Stimulated activated effector memory CD8-positive, alpha-beta T cell treated with anti-CD3 and anti-CD28 coated beads, Interleukin-12 subunit alpha, Interleukin-12 subunit beta, amount 100 ng/mL, for 72 hours (primary cell): ENCODE measurements around the gene BPHL.
"Not testable (repeated sequence)": the region's sequence is repeated elsewhere in the genome, so short reads cannot be mapped to it uniquely, and the experiment has no call there.

ENCODE experiments used
- ATAC-seq: fragments of 150-1000 bp; cut with Tn5 transposase; 2 replicates; pipeline ENCODE4 v1.10.0; 2021
- DNase-seq, 2 donors: peaks; one replicate each; pipeline ENCODE4 v3.0.0; 2021 to 2022; ENCODE audit warnings: low spot score in 2 of 2
- H3K27ac Mint-ChIP-seq: one replicate; pipeline ENCODE4 v1.8.0; 2022; ENCODE audit warnings: mild to moderate bottlenecking, mixed read lengths
- H3K36me3 Mint-ChIP-seq: one replicate; pipeline ENCODE4 v1.8.0; 2022; ENCODE audit warnings: mild to moderate bottlenecking, mixed read lengths
- H3K4me1 Mint-ChIP-seq: one replicate; pipeline ENCODE4 v1.8.0; 2022; ENCODE audit warnings: mixed read lengths
- H3K4me3 Mint-ChIP-seq: one replicate; pipeline ENCODE4 v1.8.0; 2022; ENCODE audit warnings: mild to moderate bottlenecking, mixed read lengths
- H3K9me3 Mint-ChIP-seq: one replicate; pipeline ENCODE4 v1.8.0; 2022; ENCODE audit warnings: mixed read lengths

BPHL gene

DNA sequence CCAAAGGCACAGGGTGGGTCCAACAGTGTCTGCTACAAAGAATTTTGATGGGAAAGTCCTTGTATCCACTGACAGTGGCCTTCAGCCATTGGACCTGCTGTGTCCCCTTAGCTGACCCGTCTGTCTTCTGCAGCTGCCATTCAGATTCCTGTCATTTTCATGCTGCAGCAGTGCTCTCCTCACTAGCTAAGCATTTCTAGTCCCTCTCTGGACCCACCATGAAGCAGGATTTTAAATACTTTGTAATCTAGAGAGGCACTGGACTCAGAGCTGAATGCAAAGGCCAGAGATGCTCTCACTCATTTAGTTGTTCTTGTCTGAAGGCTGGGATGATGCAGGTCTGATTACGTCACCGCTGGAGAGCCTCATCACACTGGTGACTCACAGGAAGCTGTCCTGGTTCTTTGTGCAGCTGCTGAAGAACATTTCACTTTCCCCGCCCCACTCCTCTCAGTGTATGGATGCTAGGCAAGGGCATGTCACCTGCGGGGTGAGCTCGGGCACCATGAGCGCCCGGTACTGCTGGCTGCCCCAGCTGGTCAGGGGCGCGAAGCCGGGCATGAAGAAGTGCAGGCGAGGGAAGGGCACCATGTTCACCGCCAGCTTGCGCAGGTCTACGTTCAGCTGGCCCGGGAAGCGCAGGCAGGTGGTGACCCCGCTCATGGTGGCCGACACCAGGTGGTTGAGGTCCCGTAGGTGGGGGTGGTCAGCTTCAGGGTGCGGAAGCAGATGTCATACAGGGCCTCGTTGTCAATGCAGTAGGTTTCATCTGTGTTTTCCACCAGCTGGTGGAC is 58.2 kb downstream of the BPHL start:
- no peaks in the 10 kb centered on the region for H3K9me3 Mint-ChIP-seq
- H3K4me3 Mint-ChIP-seq: no peak overlapping the region
- no peak for DNase-seq
- peak; percentile 95 for ATAC-seq
- H3K36me3 Mint-ChIP-seq: no peaks in the 10 kb centered on the region
- H3K4me1 Mint-ChIP-seq: peaks cover 7% of the 10 kb centered on the region
- H3K27ac Mint-ChIP-seq: no peak overlapping the region

DNA sequence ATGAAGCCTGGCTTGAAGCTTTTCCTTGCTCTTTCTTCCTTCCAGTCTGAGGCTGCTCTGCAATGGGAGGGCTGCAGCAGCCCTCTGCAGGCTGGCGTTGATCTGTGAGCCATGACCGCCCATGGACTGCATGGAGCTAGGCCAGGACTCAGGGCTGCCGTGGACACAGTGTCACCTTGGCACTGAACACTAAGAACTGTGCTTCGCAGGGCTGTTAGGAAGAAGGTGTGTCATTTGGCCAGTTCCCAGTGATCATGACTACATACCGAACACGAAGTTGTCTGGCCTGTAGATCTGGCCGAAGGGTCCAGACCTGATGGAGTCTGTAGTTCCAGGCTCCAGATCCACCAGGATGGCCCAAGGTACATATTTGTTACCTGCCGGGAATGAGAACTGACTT is 60.2 kb downstream of the BPHL start:
- not testable (repeated sequence) for H3K36me3 Mint-ChIP-seq, ATAC-seq, H3K27ac Mint-ChIP-seq, H3K4me1 Mint-ChIP-seq, H3K9me3 Mint-ChIP-seq, H3K4me3 Mint-ChIP-seq, DNase-seq

DNA sequence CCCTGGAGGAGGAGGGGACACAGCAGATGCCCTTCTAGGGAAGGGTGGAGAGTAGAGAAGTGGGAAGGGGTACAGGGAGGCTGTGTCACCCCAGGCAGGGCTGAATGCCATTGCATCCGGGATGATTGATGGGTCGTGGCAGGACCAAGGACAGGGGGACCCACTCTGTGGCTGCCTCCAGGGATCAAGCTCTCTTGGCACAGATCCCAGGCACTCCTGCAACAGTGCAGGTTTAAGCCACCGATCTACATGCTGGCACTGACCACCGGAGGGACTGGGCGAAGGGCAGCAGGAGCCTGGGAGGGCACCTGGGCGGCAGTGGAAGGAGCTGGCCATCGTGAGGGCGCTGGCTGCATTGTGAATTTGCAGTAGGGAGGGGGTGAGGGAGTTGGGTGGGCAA is 61.4 kb downstream of the BPHL start:
- H3K36me3 Mint-ChIP-seq, H3K27ac Mint-ChIP-seq, H3K4me1 Mint-ChIP-seq, DNase-seq, H3K9me3 Mint-ChIP-seq, ATAC-seq: not testable (repeated sequence)
- peak overlapping the region; percentile 42 for H3K4me3 Mint-ChIP-seq

DNA sequence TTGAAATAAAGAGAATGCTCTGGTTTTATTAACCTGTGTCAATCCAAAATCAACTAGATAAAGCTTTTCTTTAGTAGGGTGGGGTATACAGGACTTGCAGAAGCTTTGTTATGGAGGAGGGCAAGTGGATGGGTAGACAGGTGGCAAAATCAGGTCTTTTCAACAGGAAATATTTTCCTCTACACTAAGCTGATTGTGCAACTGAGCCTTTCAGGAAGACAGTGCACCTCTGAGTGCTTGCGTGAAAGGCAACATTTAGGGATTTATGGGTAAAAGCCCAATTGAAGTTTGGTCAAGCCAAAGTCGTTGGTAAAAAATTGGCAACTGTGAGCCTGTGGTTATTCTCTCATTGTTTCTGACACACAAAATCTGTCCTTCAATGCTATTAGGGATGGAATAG is 62.6 kb downstream of the BPHL start:
- Mint-ChIP-seq H3K9me3 (no peaks in the 10 kb centered on the region), H3K27ac (no peak overlapping the region), H3K36me3 (no peaks in the 10 kb centered on the region), H3K4me3 (no peak overlapping the region), H3K4me1 (peaks cover 2% of the 10 kb centered on the region)
- ATAC-seq (no peak), DNase-seq (no peak)

DNA sequence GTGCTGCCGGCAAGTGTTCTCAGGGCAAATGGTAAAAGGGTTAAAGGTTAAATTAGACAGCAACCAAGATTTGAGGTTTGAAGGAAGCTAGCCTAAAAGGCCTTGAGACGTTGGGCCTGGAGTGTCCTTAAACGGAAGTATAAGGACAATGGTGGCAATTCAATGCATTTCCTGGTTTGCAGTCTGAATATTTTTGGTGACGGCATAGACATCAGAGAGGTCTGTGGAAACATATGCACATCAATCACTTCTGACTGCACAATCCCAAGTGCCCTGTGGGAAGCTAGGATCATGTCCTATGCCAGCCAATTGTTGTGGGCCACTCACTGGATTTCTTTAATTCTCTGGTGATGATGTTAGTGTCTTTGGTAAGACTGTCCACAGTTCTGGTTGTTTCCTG is 64.6 kb downstream of the BPHL start:
- Mint-ChIP-seq H3K27ac (no peak overlapping the region), H3K4me1 (no peaks in the 10 kb centered on the region), H3K36me3 (no peaks in the 10 kb centered on the region), H3K4me3 (no peak overlapping the region), H3K9me3 (no peaks in the 10 kb centered on the region)
- no peak for ATAC-seq
- no peak for DNase-seq

DNA sequence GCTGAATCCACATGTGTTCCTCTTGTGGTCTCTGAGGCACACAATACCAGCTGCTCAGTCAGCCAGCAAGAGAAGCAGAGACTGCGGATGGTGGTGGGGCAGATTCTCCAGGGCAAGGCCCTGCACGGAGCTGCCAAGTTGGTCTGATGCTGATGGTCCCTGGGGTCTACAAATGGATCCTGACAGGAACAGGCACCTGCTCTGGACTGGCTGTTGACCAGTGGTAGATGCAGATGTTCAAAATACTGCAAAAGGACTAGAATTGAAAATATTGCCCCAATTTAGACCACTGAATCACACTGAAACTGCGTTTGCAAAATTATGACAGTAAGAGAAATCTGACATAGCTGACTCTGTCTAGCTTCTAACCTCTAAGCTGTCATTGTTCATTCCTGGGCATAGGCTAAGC is 68.5 kb downstream of the BPHL start:
- no peaks in the 10 kb centered on the region for H3K36me3 Mint-ChIP-seq
- DNase-seq (no peak), ATAC-seq (no peak)
- no peak overlapping the region for H3K4me3 Mint-ChIP-seq
- H3K9me3 Mint-ChIP-seq: no peaks in the 10 kb centered on the region
- H3K4me1 Mint-ChIP-seq: no peaks in the 10 kb centered on the region
- H3K27ac Mint-ChIP-seq: no peak overlapping the region

DNA sequence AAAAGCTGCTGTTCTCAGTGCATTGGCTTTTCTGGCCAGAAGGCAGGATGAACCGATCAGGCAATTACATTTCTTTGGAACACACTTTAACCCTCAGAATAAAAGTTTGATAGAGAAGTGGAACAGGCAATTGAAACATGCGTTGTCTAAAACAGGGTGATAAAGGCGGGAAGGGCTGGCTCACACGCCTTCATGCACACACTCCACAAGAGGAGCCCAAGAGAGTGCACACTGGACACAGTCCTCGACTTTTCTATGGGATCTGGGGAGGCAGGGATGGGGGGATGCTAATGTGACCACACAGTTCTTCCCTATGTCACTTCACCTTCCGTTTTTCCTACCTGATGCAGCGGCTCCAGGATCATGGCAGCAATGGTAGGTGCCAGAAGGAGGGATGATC is 69.8 kb downstream of the BPHL start:
- no peak overlapping the region for H3K4me3 Mint-ChIP-seq
- H3K27ac Mint-ChIP-seq: no peak overlapping the region

DNA sequence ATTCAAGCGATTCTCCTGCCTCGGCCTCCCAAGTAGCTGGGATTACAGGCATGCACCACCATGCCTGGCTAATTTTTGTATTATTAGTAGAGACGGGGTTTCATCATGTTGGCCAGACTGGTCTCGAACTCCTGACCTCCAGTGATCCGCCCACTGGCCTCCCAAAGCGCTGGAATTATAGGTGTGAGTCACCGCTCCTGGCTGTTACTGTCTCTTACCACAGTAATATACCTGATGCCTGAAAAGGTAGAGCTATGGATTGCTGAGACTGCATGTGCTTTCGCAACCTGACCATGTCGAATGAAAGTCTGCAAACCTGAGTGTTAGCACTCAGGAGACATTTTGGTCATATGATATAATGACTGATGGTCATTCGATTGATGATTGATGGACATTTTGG is 70.7 kb downstream of the BPHL start:
- not testable (repeated sequence) for H3K9me3 Mint-ChIP-seq, H3K36me3 Mint-ChIP-seq, ATAC-seq, H3K27ac Mint-ChIP-seq, H3K4me3 Mint-ChIP-seq, DNase-seq, H3K4me1 Mint-ChIP-seq

More for the DNA sequence above, 69.8 kb downstream of the BPHL start:
- no peak for DNase-seq
- no peaks in the 10 kb centered on the region for H3K36me3 Mint-ChIP-seq
- no peaks in the 10 kb centered on the region for H3K4me1 Mint-ChIP-seq
- no peaks in the 10 kb centered on the region for H3K9me3 Mint-ChIP-seq
- ATAC-seq: no peak

DNA sequence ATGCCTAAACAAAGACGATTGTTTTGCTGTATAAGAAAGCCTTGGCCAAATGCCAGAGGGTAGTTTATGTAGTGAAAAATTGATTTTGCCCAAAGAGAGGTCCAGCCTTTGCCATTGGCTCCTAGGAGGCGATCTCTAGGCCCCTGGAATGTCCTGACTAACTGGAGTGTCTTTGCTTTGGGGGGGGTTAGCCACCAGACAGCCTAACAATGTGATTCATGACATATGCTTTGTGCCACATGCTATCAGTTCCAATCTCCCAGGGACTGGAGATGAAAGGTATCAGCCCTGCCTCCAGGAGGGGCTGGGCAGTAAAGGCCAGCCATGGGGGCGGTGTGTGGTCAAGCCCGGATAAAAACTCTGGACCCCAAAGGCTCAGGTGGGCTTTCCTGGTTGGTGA is 71.5 kb downstream of the BPHL start:
- Mint-ChIP-seq H3K4me3 (no peak overlapping the region), H3K27ac (no peak overlapping the region), H3K9me3 (no peaks in the 10 kb centered on the region), H3K36me3 (no peaks in the 10 kb centered on the region), H3K4me1 (no peaks in the 10 kb centered on the region)
- no peak for ATAC-seq
- DNase-seq: no peak

DNA sequence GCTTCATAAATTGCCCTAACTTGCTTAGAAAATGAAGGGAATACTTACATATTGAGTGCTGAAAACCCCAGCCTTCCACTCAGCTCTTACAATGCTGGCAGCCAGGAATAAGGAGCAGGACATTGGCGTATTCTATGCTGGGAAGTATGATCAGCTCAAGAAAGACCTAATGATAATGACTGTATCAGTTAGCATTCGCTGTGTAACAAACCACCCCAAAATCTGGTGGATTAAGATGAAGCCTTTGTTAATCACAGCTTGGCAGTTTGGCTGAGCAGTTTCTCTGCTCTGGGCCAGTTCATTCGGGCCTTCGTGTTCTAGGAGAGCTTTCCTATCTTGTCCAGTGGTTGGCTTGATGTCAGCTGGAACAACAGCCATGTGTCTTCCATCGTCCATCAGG is 72.3 kb downstream of the BPHL start:
- Mint-ChIP-seq H3K36me3 (no peaks in the 10 kb centered on the region), H3K4me1 (no peaks in the 10 kb centered on the region), H3K9me3 (no peaks in the 10 kb centered on the region), H3K4me3 (no peak overlapping the region), H3K27ac (no peak overlapping the region)
- ATAC-seq (no peak), DNase-seq (no peak)

DNA sequence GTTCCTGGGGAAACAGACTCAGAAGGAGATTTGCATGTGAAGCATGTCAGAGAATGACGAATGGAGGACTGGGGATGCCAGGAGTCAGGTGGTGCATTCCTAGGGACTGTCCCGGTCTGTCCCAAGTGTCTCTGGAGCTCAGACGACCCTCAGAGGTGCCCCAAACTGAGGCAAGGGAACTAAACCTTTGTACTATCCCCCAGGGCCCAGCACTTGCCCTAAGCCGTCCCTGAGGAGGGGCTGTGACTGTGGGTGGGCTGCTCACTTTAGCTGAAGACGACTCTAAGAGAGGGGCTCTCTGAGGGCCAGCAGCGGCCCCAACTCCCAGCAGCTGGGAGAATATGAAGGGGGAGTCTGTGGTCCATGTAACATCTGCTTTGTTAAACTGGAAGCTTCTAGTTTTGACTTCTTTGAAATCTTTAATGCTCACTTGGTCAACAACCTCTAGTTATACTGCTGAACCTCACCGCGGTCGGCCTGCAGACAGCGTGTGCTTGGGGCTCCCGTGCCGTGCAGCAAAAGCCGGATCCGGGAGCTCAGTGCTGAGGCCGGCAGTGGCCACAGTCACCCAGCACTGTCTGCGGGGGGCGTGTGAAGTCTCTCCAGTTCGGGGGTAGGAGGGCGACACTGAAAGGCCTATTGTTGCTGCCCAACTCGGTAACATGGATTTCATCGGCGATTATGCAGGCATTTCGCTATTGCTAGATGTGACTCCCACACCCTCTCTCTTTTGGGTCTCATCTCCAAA is 74.8 kb downstream of the BPHL start:
- Mint-ChIP-seq H3K4me3 (no peak overlapping the region), H3K36me3 (no peaks in the 10 kb centered on the region), H3K4me1 (no peaks in the 10 kb centered on the region), H3K27ac (no peak overlapping the region), H3K9me3 (no peaks in the 10 kb centered on the region)
- ATAC-seq: no peak
- no peak for DNase-seq

DNA sequence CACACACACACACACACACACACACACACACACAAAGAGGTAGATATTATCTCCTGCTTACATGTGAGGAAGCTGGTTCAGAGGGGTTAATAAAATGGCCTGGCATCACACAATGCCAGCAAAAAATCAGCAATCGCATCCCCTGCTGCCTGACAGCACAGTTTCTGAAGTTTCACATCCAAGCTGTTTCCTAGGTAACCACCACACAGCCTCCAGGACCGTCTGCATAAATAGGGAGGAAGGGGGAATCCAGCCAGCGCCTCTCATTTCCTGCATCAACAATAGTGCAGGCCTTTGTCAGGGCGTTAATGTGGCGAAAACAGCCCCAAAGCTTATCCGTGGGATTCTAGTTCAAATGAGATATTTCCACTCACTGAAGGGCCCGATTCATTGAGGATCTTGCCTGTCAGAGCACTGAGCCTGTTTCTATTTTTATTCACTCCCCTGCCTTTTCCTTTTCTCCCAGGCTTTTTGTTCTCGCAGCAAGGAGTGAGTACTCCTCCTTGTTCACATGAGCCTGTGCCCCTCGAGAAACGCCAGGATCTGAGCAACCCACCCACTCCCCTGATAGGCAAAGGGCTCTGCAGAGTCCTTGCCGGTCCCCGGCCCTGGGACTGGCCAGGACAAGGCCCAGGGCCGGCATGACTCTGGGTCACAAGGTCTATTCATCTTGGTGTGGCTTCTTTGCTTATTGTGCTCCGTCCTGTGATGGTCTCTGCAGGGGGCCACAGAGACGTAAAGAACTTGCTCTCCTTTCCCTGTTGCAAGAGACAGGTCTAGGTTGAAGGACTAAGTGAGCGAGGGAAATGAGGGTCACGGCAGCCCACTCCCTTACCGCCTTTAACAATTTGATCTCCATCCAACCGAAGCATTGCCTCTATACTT is 76.3 kb downstream of the BPHL start:
- DNase-seq (no peak), ATAC-seq (no peak)
- Mint-ChIP-seq H3K36me3 (no peaks in the 10 kb centered on the region), H3K4me1 (no peaks in the 10 kb centered on the region), H3K4me3 (no peak overlapping the region), H3K9me3 (peaks cover 3% of the 10 kb centered on the region), H3K27ac (no peak overlapping the region)

DNA sequence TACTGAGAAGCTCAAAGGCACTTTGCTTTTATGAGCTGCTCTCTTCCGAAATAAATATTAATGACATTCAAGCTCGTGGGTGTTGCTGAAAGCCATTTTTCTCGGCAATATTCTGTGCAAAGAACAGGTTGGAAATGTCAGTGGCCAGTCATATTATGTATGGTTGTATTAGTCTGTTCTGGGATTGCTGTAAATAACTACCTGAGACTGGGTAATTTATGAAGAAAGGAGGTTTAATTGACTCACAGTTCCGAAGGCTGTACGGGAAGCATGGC is 76.8 kb downstream of the BPHL start:
- Mint-ChIP-seq H3K4me3 (no peak overlapping the region), H3K36me3 (no peaks in the 10 kb centered on the region), H3K9me3 (peaks cover 3% of the 10 kb centered on the region), H3K4me1 (no peaks in the 10 kb centered on the region), H3K27ac (no peak overlapping the region)
- DNase-seq: no peak
- no peak for ATAC-seq

DNA sequence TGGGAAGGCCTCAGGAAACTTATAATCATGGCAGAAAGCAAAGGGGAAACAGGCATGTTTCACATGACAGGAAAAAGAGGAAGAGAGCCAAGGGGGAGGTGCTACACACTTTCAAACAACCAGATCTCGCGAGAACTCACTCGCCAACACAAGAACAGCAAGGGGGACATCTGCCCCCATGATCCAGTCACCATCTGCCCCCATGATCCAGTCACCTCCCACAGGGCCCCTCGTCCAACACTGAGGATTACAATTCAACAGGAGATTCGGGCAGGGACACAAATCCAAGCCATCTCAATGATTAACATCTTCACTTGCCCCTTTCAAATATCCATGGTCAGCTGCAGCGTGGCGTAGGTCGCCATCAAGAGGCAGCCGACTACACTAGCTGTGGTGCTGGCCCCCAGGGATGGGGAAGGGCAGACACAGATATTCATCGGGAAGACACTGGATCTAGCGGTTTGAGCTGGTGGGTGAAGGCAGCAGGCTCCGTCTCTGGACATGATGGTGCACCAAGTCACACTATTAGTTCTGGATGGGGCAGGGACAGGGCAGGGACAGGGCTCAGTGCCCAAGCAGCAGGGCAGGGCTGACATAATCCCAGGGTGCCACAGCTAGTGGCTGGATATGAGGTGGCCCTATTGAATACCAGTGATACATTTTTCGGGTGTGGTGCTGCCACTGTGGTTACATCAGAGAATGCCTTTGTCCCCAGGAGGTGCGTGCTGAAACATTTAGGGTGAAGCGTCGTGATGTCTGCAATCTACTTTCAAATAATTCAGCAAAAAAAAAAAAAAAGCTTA is 77.4 kb downstream of the BPHL start:
- peaks cover 3% of the 10 kb centered on the region for H3K9me3 Mint-ChIP-seq
- ATAC-seq (no peak), DNase-seq (no peak)
- H3K27ac Mint-ChIP-seq: no peak overlapping the region
- no peak overlapping the region for H3K4me3 Mint-ChIP-seq
- H3K4me1 Mint-ChIP-seq: no peaks in the 10 kb centered on the region
- H3K36me3 Mint-ChIP-seq: no peaks in the 10 kb centered on the region

DNA sequence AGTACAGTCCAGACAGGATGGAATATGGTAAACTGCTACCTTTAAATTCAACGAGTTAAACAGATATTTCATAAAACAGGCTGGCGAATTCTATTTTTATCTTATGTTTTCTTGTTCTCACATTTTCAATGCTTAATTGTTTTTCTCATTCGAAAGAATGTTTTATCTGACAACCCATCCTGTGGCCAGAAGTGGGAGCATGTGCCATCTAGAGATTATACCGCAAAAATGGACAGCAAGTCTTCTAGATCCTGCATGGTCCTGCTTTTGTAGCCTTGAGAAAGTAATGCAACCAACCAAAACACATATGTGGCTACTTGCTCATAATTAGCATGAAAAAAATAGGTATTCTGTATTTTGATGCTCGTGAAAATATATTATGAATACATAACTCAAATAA is 78.3 kb downstream of the BPHL start:
- Mint-ChIP-seq H3K4me3 (no peak overlapping the region), H3K4me1 (no peaks in the 10 kb centered on the region), H3K9me3 (peaks cover 3% of the 10 kb centered on the region), H3K27ac (no peak overlapping the region), H3K36me3 (no peaks in the 10 kb centered on the region)
- no peak for DNase-seq
- no peak for ATAC-seq
